H9 (cell line): ENCODE results near the gene ULK3. TPM values are rescaled to one million over a fixed set of nuclear protein-coding genes. Genes with fewer than 3 reads are reported as not detected.

Experiments
- DNase-seq: peaks from one replicate; pipeline ENCODE4 v3.0.0-alpha.2; 2017
- H2AFZ ChIP-seq: one replicate; pipeline ENCODE4 v1.6.1; 2013; ENCODE audit warnings: mild to moderate bottlenecking, low read length, control low read depth, moderate library complexity
- H2AK5ac ChIP-seq: 2 replicates; pipeline ENCODE4 v1.6.1; 2013; ENCODE audit warnings: low read length, control low read depth, mixed read lengths; ENCODE audit not compliant: insufficient read length
- H2BK120ac ChIP-seq: one replicate; pipeline ENCODE4 v1.6.1; 2013; ENCODE audit warnings: low read depth, mild to moderate bottlenecking, low read length, control low read depth, inconsistent platforms; ENCODE audit not compliant: poor library complexity, severe bottlenecking
- H2BK12ac ChIP-seq: 2 replicates; pipeline ENCODE4 v1.6.1; 2013; ENCODE audit warnings: low read length, control low read depth, mixed read lengths, low read depth; ENCODE audit not compliant: insufficient read length
- H2BK15ac ChIP-seq: 2 replicates; pipeline ENCODE4 v1.6.1; 2013; ENCODE audit warnings: low read depth, low read length, control low read depth
- H2BK20ac ChIP-seq: one replicate; pipeline ENCODE4 v1.6.1; 2013; ENCODE audit warnings: low read depth, mild to moderate bottlenecking, low read length, control low read depth, inconsistent platforms; ENCODE audit not compliant: poor library complexity, severe bottlenecking
- H2BK5ac ChIP-seq: 2 replicates; pipeline ENCODE4 v1.6.1; 2013; ENCODE audit warnings: low read length, control low read depth, mixed read lengths; ENCODE audit not compliant: insufficient read length
- H3K14ac ChIP-seq: 2 replicates; pipeline ENCODE4 v1.6.1; 2013; ENCODE audit warnings: low read length, control low read depth; ENCODE audit not compliant: insufficient read depth
- H3K18ac ChIP-seq: 2 replicates; pipeline ENCODE4 v1.6.1; 2013; ENCODE audit warnings: low read depth, mild to moderate bottlenecking, mixed read lengths, low read length, control low read depth; ENCODE audit not compliant: insufficient read length
- H3K23ac ChIP-seq: 2 replicates; pipeline ENCODE4 v1.6.1; 2013; ENCODE audit warnings: low read length, control low read depth, mixed read lengths, low read depth; ENCODE audit not compliant: insufficient read length
- H3K23me2 ChIP-seq: 2 replicates; pipeline ENCODE4 v1.6.1; 2013; ENCODE audit warnings: low read depth, mild to moderate bottlenecking, mixed read lengths, low read length, control low read depth; ENCODE audit not compliant: insufficient read length, poor library complexity, severe bottlenecking
- H3K27ac ChIP-seq: 2 replicates; pipeline ENCODE4 v1.5.1; 2013; ENCODE audit warnings: low read length, control low read depth, mixed read lengths, low read depth; ENCODE audit not compliant: insufficient read length
- H3K27me3 ChIP-seq: 2 replicates; pipeline ENCODE4 v1.6.1; 2013; ENCODE audit warnings: low read length, control low read depth, inconsistent platforms; ENCODE audit not compliant: insufficient read depth
- H3K4ac ChIP-seq: 2 replicates; pipeline ENCODE4 v1.6.1; 2013; ENCODE audit warnings: low read depth, mild to moderate bottlenecking, control low read depth, inconsistent platforms, low read length, moderate library complexity
- H3K4me1 ChIP-seq: 2 replicates; pipeline ENCODE4 v1.6.1; 2013; ENCODE audit warnings: low read length, control low read depth, inconsistent platforms; ENCODE audit not compliant: insufficient read depth
- H3K4me2 ChIP-seq: 2 replicates; pipeline ENCODE4 v1.6.1; 2013; ENCODE audit warnings: low read length, control low read depth, mixed read lengths; ENCODE audit not compliant: insufficient read length, insufficient read depth
- H3K56ac ChIP-seq: 2 replicates; pipeline ENCODE4 v1.6.1; 2013; ENCODE audit warnings: low read depth, mild to moderate bottlenecking, mixed read lengths, low read length, control low read depth; ENCODE audit not compliant: insufficient read length
- H3K79me1 ChIP-seq: 2 replicates; pipeline ENCODE4 v1.6.1; 2013; ENCODE audit warnings: low read depth, mild to moderate bottlenecking, moderate library complexity, low read length, control low read depth, inconsistent platforms; ENCODE audit not compliant: insufficient read depth, poor library complexity, severe bottlenecking
- H3K79me2 ChIP-seq: 2 replicates; pipeline ENCODE4 v1.6.1; 2013; ENCODE audit warnings: low read length, control low read depth, inconsistent platforms; ENCODE audit not compliant: insufficient read depth
- H3K9ac ChIP-seq: 2 replicates; pipeline ENCODE4 v1.6.1; 2013; ENCODE audit warnings: low read length, control low read depth, mixed read lengths; ENCODE audit not compliant: insufficient read length; ENCODE audit errors: extremely low read depth
- H3K9me3 ChIP-seq: one replicate; pipeline ENCODE4 v1.6.1; 2013; ENCODE audit warnings: low read depth, low read length, inconsistent platforms; ENCODE audit not compliant: control insufficient read depth
- H3T11ph ChIP-seq: one replicate; pipeline ENCODE4 v1.6.1; 2013; ENCODE audit warnings: mild to moderate bottlenecking, low read length, control low read depth, inconsistent platforms
- H4K20me1 ChIP-seq: one replicate; pipeline ENCODE4 v1.6.1; 2013; ENCODE audit not compliant: control insufficient read depth, insufficient read length, insufficient read depth
- H4K5ac ChIP-seq: 2 replicates; pipeline ENCODE4 v1.6.1; 2013; ENCODE audit warnings: low read depth, mild to moderate bottlenecking, mixed read lengths, low read length, control low read depth; ENCODE audit not compliant: insufficient read length
- H4K8ac ChIP-seq: replicated peaks from 2 replicates; pipeline ENCODE4 v1.6.1; 2013; ENCODE audit warnings: low read length, control low read depth, mixed read lengths, low read depth; ENCODE audit not compliant: insufficient read length
- H4K91ac ChIP-seq: 2 replicates; pipeline ENCODE4 v1.6.1; 2013; ENCODE audit warnings: low read depth, mild to moderate bottlenecking, moderate library complexity, mixed read lengths, low read length, control low read depth; ENCODE audit not compliant: insufficient read length
- H3K27ac Mint-ChIP-seq, 3 experiments: 2 replicates in 2 of 3; 3 replicates in 1 of 3; pipeline ENCODE4 v1.8.0; 2020 to 2021; ENCODE audit warnings: mixed read lengths in 3 of 3, mild to moderate bottlenecking in 1 of 3, moderate library complexity in 1 of 3
- H3K27me3 Mint-ChIP-seq: 2 replicates; pipeline ENCODE4 v1.8.0; 2021; ENCODE audit warnings: low read depth, mild to moderate bottlenecking, moderate library complexity, mixed read lengths
- H3K36me3 Mint-ChIP-seq, 3 experiments: 2 replicates in 2 of 3; 3 replicates in 1 of 3; pipeline ENCODE4 v1.8.0; 2020 to 2021; ENCODE audit warnings: low read depth in 3 of 3, mixed read lengths in 3 of 3; ENCODE audit not compliant: insufficient read depth in 1 of 3
- H3K4me1 Mint-ChIP-seq, 2 experiments: 2 replicates each; pipeline ENCODE4 v1.8.0; 2020; ENCODE audit warnings: mixed read lengths in 2 of 2
- H3K4me3 Mint-ChIP-seq, 2 experiments: 2 replicates in 1 of 2; 3 replicates in 1 of 2; pipeline ENCODE4 v1.8.0; 2020 to 2021; ENCODE audit warnings: mild to moderate bottlenecking in 2 of 2, mixed read lengths in 2 of 2, moderate library complexity in 1 of 2
- H3K9me3 Mint-ChIP-seq, 2 experiments: 2 replicates in 1 of 2; 3 replicates in 1 of 2; pipeline ENCODE4 v1.8.0; 2020; ENCODE audit warnings: mild to moderate bottlenecking in 2 of 2, mixed read lengths in 2 of 2, moderate library complexity in 1 of 2
- WGBS: extraction: QIAGEN DNeasy Blood & Tissue Kit; methylation state at CpG from one replicate; pipeline ENCODE4 v1.1.7; 2013; ENCODE audit warnings: missing lambda C conversion rate, low lambda C conversion rate, mixed read lengths; ENCODE audit not compliant: insufficient read length; ENCODE audit errors: extremely low coverage; 5-methylcytosine and 5-hydroxymethylcytosine counted together
- total RNA-seq: library from RNA; stranded (reverse); gene quantifications from 2 replicates; pipeline ENCODE4 v1.2.1, GENCODE V29; 2021
- TF ChIP-seq, protein P1 (sequence below): fragments of 200-600 bp; sonication (generic); conservative IDR thresholded peaks from 3 replicates; pipeline ENCODE4 v1.8.0; 2021; ENCODE audit warnings: antibody characterized with exemption, mild to moderate bottlenecking

ULK3 gene
- total RNA-seq, 1 experiment from 2014 or later: 34.0 TPM

DNA sequence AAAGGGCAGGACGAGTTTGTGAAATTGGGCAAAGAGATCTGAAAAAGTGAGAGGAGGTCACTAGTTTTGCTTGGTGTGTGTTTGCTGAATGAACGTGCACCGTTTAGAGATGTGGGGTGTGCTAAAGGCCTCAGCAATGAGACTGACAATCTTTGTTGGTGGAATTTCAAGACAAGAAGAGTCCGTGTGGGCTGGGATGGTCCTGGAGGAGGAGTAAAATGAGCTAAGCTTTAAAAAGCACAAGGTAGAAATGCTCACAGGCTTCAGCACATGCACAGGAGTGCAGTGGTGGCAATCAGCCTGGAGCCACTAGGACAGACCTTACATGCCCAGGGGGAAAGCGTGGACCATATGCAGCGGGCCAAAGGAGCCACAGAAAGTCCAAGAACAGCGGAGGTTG, 18.0 kb downstream of the ULK3 start:
- Histone ChIP-seq H3K4me2 (no peak overlapping the region), H2AFZ (no peak overlapping the region), H2BK120ac (no peak overlapping the region), H3K23me2 (no peaks in the 10 kb centered on the region), H2BK20ac (no peak overlapping the region), H2BK5ac (no peak overlapping the region), H2BK12ac (no peak overlapping the region), H3K9ac (no peak overlapping the region), H3K18ac (no peak overlapping the region), H3K14ac (no peak overlapping the region), H2AK5ac (no peak overlapping the region), H4K20me1 (no peaks in the 10 kb centered on the region), H3K27me3 (peaks cover 10% of the 10 kb centered on the region; the same call in 1 of the 2 replicates), H3K23ac (no peak overlapping the region), H4K91ac (no peak overlapping the region), H4K5ac (no peak overlapping the region), H3K27ac (no peak overlapping the region), H3K79me2 (no peaks in the 10 kb centered on the region), H4K8ac (no peak overlapping the region), H3K4me1 (no peaks in the 10 kb centered on the region), H3K9me3 (no peaks in the 10 kb centered on the region), H2BK15ac (no peak overlapping the region), H3K4ac (no peak overlapping the region), H3K79me1 (no peaks in the 10 kb centered on the region), H3K56ac (no peak overlapping the region), H3T11ph (no peak overlapping the region)
- WGBS: no CpG with 5 or more reads among the region's 7 CpGs
- peaks cover 11 to 47% of the 10 kb centered on the region in 2 experiments for H3K4me1 Mint-ChIP-seq
- no peaks in the 10 kb centered on the region for H3K9me3 Mint-ChIP-seq
- no peak overlapping the region for H3K27ac Mint-ChIP-seq
- H3K4me3 Mint-ChIP-seq: no peak overlapping the region; a peak in 1 of 5 replicates
- peaks cover 67% of the 10 kb centered on the region for H3K27me3 Mint-ChIP-seq
- no peak for DNase-seq
- TF ChIP-seq, protein P1, sequence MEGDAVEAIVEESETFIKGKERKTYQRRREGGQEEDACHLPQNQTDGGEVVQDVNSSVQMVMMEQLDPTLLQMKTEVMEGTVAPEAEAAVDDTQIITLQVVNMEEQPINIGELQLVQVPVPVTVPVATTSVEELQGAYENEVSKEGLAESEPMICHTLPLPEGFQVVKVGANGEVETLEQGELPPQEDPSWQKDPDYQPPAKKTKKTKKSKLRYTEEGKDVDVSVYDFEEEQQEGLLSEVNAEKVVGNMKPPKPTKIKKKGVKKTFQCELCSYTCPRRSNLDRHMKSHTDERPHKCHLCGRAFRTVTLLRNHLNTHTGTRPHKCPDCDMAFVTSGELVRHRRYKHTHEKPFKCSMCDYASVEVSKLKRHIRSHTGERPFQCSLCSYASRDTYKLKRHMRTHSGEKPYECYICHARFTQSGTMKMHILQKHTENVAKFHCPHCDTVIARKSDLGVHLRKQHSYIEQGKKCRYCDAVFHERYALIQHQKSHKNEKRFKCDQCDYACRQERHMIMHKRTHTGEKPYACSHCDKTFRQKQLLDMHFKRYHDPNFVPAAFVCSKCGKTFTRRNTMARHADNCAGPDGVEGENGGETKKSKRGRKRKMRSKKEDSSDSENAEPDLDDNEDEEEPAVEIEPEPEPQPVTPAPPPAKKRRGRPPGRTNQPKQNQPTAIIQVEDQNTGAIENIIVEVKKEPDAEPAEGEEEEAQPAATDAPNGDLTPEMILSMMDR: no peak
- H3K36me3 Mint-ChIP-seq: no peaks in the 10 kb centered on the region
